ENCODE results near the gene STRN. TPM values are rescaled to one million over a fixed set of nuclear protein-coding genes. Genes with fewer than 3 reads are reported as not detected.

The STRN gene
- total RNA-seq, 2 experiments from 2014 or later: 20.4 to 20.8 TPM

DNA sequence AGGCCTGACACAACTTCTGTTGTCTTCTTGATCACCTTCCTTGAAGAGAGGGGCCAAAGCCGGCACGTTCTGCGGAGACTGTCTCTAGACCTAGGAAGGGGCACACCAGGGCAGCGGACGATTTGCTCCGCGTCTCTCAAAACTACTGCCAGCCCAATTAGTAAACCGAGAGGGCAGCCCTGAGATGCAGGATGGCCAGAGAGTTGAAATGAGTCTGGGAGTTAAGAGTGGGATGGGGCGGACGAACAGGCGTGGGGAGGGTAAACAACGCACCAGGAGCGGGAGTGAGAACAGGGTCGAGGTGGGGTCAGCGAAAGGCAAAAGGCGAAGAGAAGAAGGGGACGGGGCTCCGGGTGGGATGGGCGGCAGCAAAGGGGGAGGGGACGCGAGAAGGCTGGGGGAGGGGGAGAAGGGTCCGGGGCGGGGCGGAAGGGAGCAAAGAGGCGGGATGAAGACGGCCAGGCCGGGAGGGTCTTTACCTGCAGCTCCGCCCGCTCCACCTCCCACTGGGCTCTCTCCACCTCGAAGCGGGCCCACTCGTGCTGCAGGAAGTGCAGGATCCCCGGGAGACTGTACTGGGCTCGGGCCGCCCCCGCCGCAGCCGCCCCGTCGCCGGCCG is 476 bp downstream of the STRN start:
- H3K36me3 Mint-ChIP-seq (ENCODE audit: low read depth): peaks cover 19% of the 10 kb centered on the region
- Histone ChIP-seq H3K36me3 (ENCODE audit: insufficient read depth, low read length) (no peaks in the 10 kb centered on the region), H3K9me3 (ENCODE audit: control insufficient read depth in 1 of 2, insufficient read depth in 1 of 2, low read length in 2 of 2) (no peaks in the 10 kb centered on the region), H3K27me3 (ENCODE audit: control insufficient read depth in 1 of 2, insufficient read depth in 2 of 2, low read length in 2 of 2) (no peaks in the 10 kb centered on the region), H3K4me3 (ENCODE audit: low read length) (peak overlapping the region; percentile 86), H3K27ac (ENCODE audit: low read depth in 1 of 2, low read length in 2 of 2) (no peak overlapping the region), H3K4me1 (ENCODE audit: insufficient read depth, low read length) (peaks cover 26% of the 10 kb centered on the region)
- H3K9me3 Mint-ChIP-seq: no peaks in the 10 kb centered on the region
- ATAC-seq (ENCODE audit: poor library complexity): peak; percentile 9
- peak overlapping the region; percentile 95 for H3K27ac Mint-ChIP-seq
- peak overlapping the region; percentile 99 for H3K4me3 Mint-ChIP-seq
- CTCF ChIA-PET: interaction anchor here (1.4 kb wide), 1 partner anchor 46 kb away, joined by 3 read pairs; no protein-coding TSS in a partner anchor
- intact Hi-C loops (cut with DNase I, micrococcal nuclease): loop anchor here (5.0 to 10.0 kb wide), 6 partner anchors 119 to 1809 kb away; partner anchors contain the start of genes ATL2 (in 1 of the 2), CEBPZ (in 1 of the 2), EIF2AK2 (in 1 of the 2) and GEMIN6 (in 1 of the 2)
- POLR2A ChIA-PET: interaction anchor here (0.6 to 2.0 kb wide), 18 partner anchors 8 to 1785 kb away, joined by 3 to 16 read pairs (median 4); partner anchors contain the start of genes EIF2AK2, GPATCH11, HEATR5B and RMDN2
- TF ChIP-seq, protein P1, sequence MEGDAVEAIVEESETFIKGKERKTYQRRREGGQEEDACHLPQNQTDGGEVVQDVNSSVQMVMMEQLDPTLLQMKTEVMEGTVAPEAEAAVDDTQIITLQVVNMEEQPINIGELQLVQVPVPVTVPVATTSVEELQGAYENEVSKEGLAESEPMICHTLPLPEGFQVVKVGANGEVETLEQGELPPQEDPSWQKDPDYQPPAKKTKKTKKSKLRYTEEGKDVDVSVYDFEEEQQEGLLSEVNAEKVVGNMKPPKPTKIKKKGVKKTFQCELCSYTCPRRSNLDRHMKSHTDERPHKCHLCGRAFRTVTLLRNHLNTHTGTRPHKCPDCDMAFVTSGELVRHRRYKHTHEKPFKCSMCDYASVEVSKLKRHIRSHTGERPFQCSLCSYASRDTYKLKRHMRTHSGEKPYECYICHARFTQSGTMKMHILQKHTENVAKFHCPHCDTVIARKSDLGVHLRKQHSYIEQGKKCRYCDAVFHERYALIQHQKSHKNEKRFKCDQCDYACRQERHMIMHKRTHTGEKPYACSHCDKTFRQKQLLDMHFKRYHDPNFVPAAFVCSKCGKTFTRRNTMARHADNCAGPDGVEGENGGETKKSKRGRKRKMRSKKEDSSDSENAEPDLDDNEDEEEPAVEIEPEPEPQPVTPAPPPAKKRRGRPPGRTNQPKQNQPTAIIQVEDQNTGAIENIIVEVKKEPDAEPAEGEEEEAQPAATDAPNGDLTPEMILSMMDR (IDR thresholded peaks at IDR 0.05): no peak
- DNase-seq: peak in 9 of 14 experiments; percentile 7 to 55 (median 15)
- peaks cover 64% of the 10 kb centered on the region for H3K4me1 Mint-ChIP-seq (ENCODE audit: low read depth)
- no peaks in the 10 kb centered on the region for H3K27me3 Mint-ChIP-seq

DNA sequence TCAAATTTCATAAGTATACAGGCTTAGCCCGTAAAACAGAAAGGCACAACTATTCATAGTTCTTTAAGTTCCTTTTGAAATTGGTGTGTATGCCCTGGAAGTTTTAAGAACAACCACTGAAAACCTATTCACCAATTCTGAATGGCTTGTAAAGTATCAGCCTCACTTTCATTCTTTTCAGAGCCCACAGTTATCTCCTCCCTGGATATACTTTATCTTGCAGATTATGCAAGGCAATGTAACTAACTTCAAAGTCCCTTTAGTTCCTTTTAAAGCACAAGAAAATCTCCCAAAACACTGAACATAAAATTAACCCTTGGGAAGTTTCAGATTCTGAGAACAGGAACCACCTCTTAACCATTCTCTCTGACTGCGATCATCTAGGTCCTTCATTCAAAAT is 1.1 kb downstream of the STRN start:
- H3K27me3 ChIP-seq (ENCODE audit: control insufficient read depth in 1 of 2, insufficient read depth in 2 of 2, low read length in 2 of 2): no peaks in the 10 kb centered on the region
- intact Hi-C loops (cut with DNase I, micrococcal nuclease): loop anchor here (5.0 to 10.0 kb wide), 6 partner anchors 120 to 1810 kb away; partner anchors contain the start of genes ATL2 (in 1 of the 2), CEBPZ (in 1 of the 2), EIF2AK2 (in 1 of the 2) and GEMIN6 (in 1 of the 2)
- no peak for DNase-seq
- peaks cover 26% of the 10 kb centered on the region for H3K4me1 ChIP-seq (ENCODE audit: insufficient read depth, low read length)
- peaks cover 71% of the 10 kb centered on the region for H3K4me1 Mint-ChIP-seq (ENCODE audit: low read depth)
- CTCF ChIA-PET: no interaction called here
- no peaks in the 10 kb centered on the region for H3K36me3 ChIP-seq (ENCODE audit: insufficient read depth, low read length)
- no peaks in the 10 kb centered on the region for H3K9me3 ChIP-seq (ENCODE audit: control insufficient read depth in 1 of 2, insufficient read depth in 1 of 2, low read length in 2 of 2)
- no peaks in the 10 kb centered on the region for H3K9me3 Mint-ChIP-seq
- H3K36me3 Mint-ChIP-seq (ENCODE audit: low read depth): peaks cover 19% of the 10 kb centered on the region
- peak overlapping the region; percentile 86 for H3K4me3 ChIP-seq (ENCODE audit: low read length)
- no peak overlapping the region for H3K27ac ChIP-seq (ENCODE audit: low read depth in 1 of 2, low read length in 2 of 2)
- no peaks in the 10 kb centered on the region for H3K27me3 Mint-ChIP-seq
- no peak for ATAC-seq (ENCODE audit: poor library complexity)
- POLR2A ChIA-PET: no interaction called here
- peak overlapping the region; percentile 99 for H3K4me3 Mint-ChIP-seq
- H3K27ac Mint-ChIP-seq: peak overlapping the region; percentile 95
- TF ChIP-seq, protein P1 (IDR thresholded peaks at IDR 0.05): no peak

DNA sequence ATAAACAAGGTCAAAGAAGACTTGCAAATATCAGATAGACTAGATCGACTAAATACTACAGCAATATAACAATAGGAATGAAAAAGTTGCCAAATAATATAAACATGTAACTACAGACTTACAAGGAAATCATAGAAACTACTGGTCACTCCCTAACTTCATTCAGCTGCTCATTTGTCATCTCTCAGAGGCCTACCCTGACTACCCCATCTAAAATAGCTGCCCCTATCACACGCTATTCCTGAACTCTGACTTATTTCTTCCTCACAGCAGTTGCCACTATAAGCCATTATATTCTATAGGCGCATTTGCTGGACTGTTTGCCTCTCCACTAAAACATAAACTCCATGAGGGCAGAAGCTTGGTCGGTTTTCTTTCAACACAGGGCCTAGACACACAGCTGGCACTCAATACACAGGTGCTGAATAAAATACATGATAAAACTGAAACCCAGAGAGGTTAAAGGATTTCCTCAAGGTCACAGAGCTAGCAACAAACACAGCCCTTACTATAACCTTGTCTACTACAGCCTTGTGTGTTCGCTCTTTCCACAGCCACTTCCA is 1.8 kb downstream of the STRN start:
- Mint-ChIP-seq H3K9me3 (no peaks in the 10 kb centered on the region), H3K4me3 (peak overlapping the region; percentile 99), H3K4me1 (ENCODE audit: low read depth) (peaks cover 77% of the 10 kb centered on the region), H3K27ac (peak overlapping the region; percentile 95), H3K27me3 (no peaks in the 10 kb centered on the region), H3K36me3 (ENCODE audit: low read depth) (peaks cover 19% of the 10 kb centered on the region)
- Histone ChIP-seq H3K36me3 (ENCODE audit: insufficient read depth, low read length) (no peaks in the 10 kb centered on the region), H3K27ac (ENCODE audit: low read depth in 1 of 2, low read length in 2 of 2) (no peak overlapping the region), H3K4me3 (ENCODE audit: low read length) (no peak overlapping the region), H3K4me1 (ENCODE audit: insufficient read depth, low read length) (peaks cover 26% of the 10 kb centered on the region), H3K27me3 (ENCODE audit: control insufficient read depth in 1 of 2, insufficient read depth in 2 of 2, low read length in 2 of 2) (no peaks in the 10 kb centered on the region), H3K9me3 (ENCODE audit: control insufficient read depth in 1 of 2, insufficient read depth in 1 of 2, low read length in 2 of 2) (no peaks in the 10 kb centered on the region)
- intact Hi-C loops (cut with DNase I, micrococcal nuclease): loop anchor here (5.0 to 10.0 kb wide), 6 partner anchors 120 to 1810 kb away; partner anchors contain the start of genes ATL2 (in 1 of the 2), CEBPZ (in 1 of the 2), EIF2AK2 (in 1 of the 2) and GEMIN6 (in 1 of the 2)
- CTCF ChIA-PET: no interaction called here
- ATAC-seq (ENCODE audit: poor library complexity): no peak
- TF ChIP-seq, protein P1 (IDR thresholded peaks at IDR 0.05): no peak
- POLR2A ChIA-PET: no interaction called here
- DNase-seq: no peak

Measured in CD4-positive, alpha-beta T cell (primary cell).